Neural cell (in vitro differentiated cells): Measurements from ENCODE around the gene ROR2.

Source experiments
- EP300 ChIP-seq: fragments of 450-650 bp; conservative IDR thresholded peaks from 2 replicates; pipeline ENCODE4 v1.6.1; 2014; ENCODE audit warnings: antibody characterized with exemption, mild to moderate bottlenecking, moderate library complexity; ENCODE audit not compliant: poor library complexity, severe bottlenecking
- EZH2 ChIP-seq: fragments of 200-600, 300-800 bp; shearing (Covaris generic), sonication (generic); IDR thresholded peaks from 2 replicates; pipeline ENCODE4 v1.6.1; 2014; ENCODE audit warnings: antibody characterized with exemption, low read length, borderline replicate concordance, mild to moderate bottlenecking; ENCODE audit not compliant: insufficient read depth, poor library complexity, severe bottlenecking
- MXI1 ChIP-seq: fragments of 450-650 bp; conservative IDR thresholded peaks from 2 replicates; pipeline ENCODE4 v1.6.1; 2014; ENCODE audit warnings: antibody characterized with exemption, mild to moderate bottlenecking; ENCODE audit not compliant: poor library complexity, severe bottlenecking
- POLR2AphosphoS5 ChIP-seq: IDR thresholded peaks from 2 replicates; pipeline ENCODE4 v1.6.1; 2012
- RAD21 ChIP-seq: fragments of 450-650 bp; conservative IDR thresholded peaks from 2 replicates; pipeline ENCODE4 v1.6.1; 2014; ENCODE audit warnings: antibody characterized with exemption, mild to moderate bottlenecking, moderate library complexity
- SMC3 ChIP-seq: fragments of 450-650 bp; conservative IDR thresholded peaks from 2 replicates; pipeline ENCODE4 v1.6.1; 2014; ENCODE audit warnings: antibody characterized with exemption, mild to moderate bottlenecking, moderate library complexity; ENCODE audit not compliant: poor library complexity
- TAF1 ChIP-seq: IDR thresholded peaks from 2 replicates; pipeline ENCODE4 v1.6.1; 2012; ENCODE audit warnings: low read depth
- TF ChIP-seq, protein P1 (sequence below): fragments of 450-650 bp; IDR thresholded peaks from 2 replicates; pipeline ENCODE4 v1.5.1; 2014; ENCODE audit warnings: antibody characterized with exemption, mild to moderate bottlenecking, moderate library complexity; ENCODE audit not compliant: poor library complexity, severe bottlenecking
- TF ChIP-seq, protein P2 (sequence below): IDR thresholded peaks from 2 replicates; pipeline ENCODE4 v1.6.1; 2012; ENCODE audit warnings: borderline replicate concordance

DNA sequence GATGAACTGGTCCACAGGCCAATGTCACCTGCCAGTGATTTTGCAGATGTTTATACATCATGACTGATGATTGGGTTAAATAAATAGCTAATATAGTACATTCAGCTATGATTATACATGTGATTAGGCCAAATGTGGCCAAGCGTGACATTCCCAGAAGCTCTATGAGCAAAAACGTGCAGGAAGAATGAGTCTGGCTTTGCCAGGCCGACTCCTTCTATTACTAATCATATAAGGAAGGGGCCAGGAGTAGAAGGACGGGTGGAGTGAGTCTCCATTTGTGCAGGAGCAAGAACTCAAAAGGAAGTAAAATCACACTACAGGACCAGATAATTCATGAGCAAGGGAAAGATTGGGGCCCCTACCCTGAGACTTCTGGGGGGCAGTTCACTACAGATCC lies 178.2 kb downstream of the ROR2 start:
- TF ChIP-seq, protein P1, sequence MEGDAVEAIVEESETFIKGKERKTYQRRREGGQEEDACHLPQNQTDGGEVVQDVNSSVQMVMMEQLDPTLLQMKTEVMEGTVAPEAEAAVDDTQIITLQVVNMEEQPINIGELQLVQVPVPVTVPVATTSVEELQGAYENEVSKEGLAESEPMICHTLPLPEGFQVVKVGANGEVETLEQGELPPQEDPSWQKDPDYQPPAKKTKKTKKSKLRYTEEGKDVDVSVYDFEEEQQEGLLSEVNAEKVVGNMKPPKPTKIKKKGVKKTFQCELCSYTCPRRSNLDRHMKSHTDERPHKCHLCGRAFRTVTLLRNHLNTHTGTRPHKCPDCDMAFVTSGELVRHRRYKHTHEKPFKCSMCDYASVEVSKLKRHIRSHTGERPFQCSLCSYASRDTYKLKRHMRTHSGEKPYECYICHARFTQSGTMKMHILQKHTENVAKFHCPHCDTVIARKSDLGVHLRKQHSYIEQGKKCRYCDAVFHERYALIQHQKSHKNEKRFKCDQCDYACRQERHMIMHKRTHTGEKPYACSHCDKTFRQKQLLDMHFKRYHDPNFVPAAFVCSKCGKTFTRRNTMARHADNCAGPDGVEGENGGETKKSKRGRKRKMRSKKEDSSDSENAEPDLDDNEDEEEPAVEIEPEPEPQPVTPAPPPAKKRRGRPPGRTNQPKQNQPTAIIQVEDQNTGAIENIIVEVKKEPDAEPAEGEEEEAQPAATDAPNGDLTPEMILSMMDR, result no peak
- TF ChIP-seq EZH2 (no peak), SMC3 (no peak), POLR2AphosphoS5 (no peak), EP300 (no peak), TAF1 (no peak), RAD21 (no peak), MXI1 (no peak)
- TF ChIP-seq, protein P2, sequence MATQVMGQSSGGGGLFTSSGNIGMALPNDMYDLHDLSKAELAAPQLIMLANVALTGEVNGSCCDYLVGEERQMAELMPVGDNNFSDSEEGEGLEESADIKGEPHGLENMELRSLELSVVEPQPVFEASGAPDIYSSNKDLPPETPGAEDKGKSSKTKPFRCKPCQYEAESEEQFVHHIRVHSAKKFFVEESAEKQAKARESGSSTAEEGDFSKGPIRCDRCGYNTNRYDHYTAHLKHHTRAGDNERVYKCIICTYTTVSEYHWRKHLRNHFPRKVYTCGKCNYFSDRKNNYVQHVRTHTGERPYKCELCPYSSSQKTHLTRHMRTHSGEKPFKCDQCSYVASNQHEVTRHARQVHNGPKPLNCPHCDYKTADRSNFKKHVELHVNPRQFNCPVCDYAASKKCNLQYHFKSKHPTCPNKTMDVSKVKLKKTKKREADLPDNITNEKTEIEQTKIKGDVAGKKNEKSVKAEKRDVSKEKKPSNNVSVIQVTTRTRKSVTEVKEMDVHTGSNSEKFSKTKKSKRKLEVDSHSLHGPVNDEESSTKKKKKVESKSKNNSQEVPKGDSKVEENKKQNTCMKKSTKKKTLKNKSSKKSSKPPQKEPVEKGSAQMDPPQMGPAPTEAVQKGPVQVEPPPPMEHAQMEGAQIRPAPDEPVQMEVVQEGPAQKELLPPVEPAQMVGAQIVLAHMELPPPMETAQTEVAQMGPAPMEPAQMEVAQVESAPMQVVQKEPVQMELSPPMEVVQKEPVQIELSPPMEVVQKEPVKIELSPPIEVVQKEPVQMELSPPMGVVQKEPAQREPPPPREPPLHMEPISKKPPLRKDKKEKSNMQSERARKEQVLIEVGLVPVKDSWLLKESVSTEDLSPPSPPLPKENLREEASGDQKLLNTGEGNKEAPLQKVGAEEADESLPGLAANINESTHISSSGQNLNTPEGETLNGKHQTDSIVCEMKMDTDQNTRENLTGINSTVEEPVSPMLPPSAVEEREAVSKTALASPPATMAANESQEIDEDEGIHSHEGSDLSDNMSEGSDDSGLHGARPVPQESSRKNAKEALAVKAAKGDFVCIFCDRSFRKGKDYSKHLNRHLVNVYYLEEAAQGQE, result no peak
